Fibroblast of lung (primary cell): Measurements from ENCODE around the gene TRMT44. TPM values are rescaled to one million over a fixed set of nuclear protein-coding genes. Genes with fewer than 3 reads are reported as not detected.
"Not testable (repeated sequence)": the region's sequence is repeated elsewhere in the genome, so short reads cannot be mapped to it uniquely, and the experiment has no call there.

Experiments used
- DNase-seq, 2 donors: peaks; one replicate each; pipeline versions ENCODE4 v3.0.0 to v3.0.0-alpha.2; 2010; ENCODE audit warnings: low read depth in 2 of 2
- H2AFZ ChIP-seq: 2 replicates; pipeline ENCODE4 v1.5.1; 2012; ENCODE audit warnings: low read length, control low read depth, inconsistent platforms
- H3K27ac ChIP-seq: 2 replicates; pipeline ENCODE4 v1.5.1; 2011; ENCODE audit warnings: low read length, control low read depth; ENCODE audit not compliant: insufficient read depth
- H3K27me3 ChIP-seq: 2 replicates; pipeline ENCODE4 v1.5.1; 2011; ENCODE audit warnings: mild to moderate bottlenecking, low read length; ENCODE audit not compliant: control insufficient read depth, insufficient read depth
- H3K36me3 ChIP-seq: 2 replicates; pipeline ENCODE4 v1.5.1; 2011; ENCODE audit warnings: low read length; ENCODE audit not compliant: control insufficient read depth, insufficient read depth
- H3K4me1 ChIP-seq: 2 replicates; pipeline ENCODE4 v1.5.1; 2011; ENCODE audit warnings: low read length; ENCODE audit not compliant: control insufficient read depth, insufficient read depth; ENCODE audit errors: extremely low read depth
- H3K4me2 ChIP-seq: 2 replicates; pipeline ENCODE4 v1.5.1; 2011; ENCODE audit warnings: low read length, control low read depth; ENCODE audit not compliant: insufficient read depth; ENCODE audit errors: extremely low read depth
- H3K4me3 ChIP-seq, 4 experiments: fragments of 200-600 bp in 1 of 4; sonication (generic) in 1 of 4; replicated peaks in 1 of 4; 2 replicates each; pipeline ENCODE4 v1.5.1; 2011 to 2016; ENCODE audit warnings: low read length in 4 of 4, low read depth in 3 of 4, mild to moderate bottlenecking in 3 of 4, control low read depth in 2 of 4, inconsistent platforms in 1 of 4, mixed read lengths in 1 of 4; ENCODE audit not compliant: insufficient read depth in 1 of 4; ENCODE audit errors: control extremely low read depth in 1 of 4
- H3K79me2 ChIP-seq: 2 replicates; pipeline ENCODE4 v1.5.1; 2012; ENCODE audit warnings: mild to moderate bottlenecking, low read length, inconsistent platforms; ENCODE audit not compliant: control insufficient read depth, insufficient read depth
- H3K9ac ChIP-seq: 2 replicates; pipeline ENCODE4 v1.5.1; 2011; ENCODE audit warnings: mild to moderate bottlenecking, low read length, control low read depth; ENCODE audit not compliant: insufficient read depth
- H3K9me3 ChIP-seq: 2 replicates; pipeline ENCODE4 v1.5.1; 2012; ENCODE audit warnings: low read depth, low read length; ENCODE audit not compliant: control insufficient read depth, insufficient read depth
- H4K20me1 ChIP-seq: 2 replicates; pipeline ENCODE4 v1.5.1; 2011; ENCODE audit warnings: low read length; ENCODE audit not compliant: control insufficient read depth, insufficient read depth; ENCODE audit errors: extremely low read depth
- CTCF ChIP-seq, 2 donors: IDR thresholded peaks in 1 of 2; conservative IDR thresholded peaks in 1 of 2; 1 replicate in 1 of 2; 2 replicates in 1 of 2; pipeline ENCODE4 v1.5.1; 2011 to 2012; ENCODE audit warnings: low read length in 2 of 2, control low read depth in 1 of 2, inconsistent platforms in 1 of 2, low read depth in 1 of 2, mild to moderate bottlenecking in 1 of 2
- EZH2 ChIP-seq: IDR thresholded peaks from 2 replicates; pipeline ENCODE4 v1.5.1; 2012; ENCODE audit warnings: low read length, control low read depth, mild to moderate bottlenecking; ENCODE audit errors: missing control alignments
- polyA plus RNA-seq, 2 donors: library from polyadenylated mRNA; depleted of rRNA in 1 of 2; stranded (reverse) in 1 of 2; unstranded in 1 of 2; fragments of >200 nt; gene quantifications; 2 replicates each; pipeline ENCODE4 v1.2.1, GENCODE V29; 2011 to 2012; ENCODE audit warnings: missing spikeins in 1 of 2
- total RNA-seq: library from RNA; depleted of rRNA; stranded (reverse); fragments of >200 nt; gene quantifications from 2 replicates; pipeline ENCODE4 v1.2.1, GENCODE V29; 2014

TRMT44 gene
- total and polyA plus RNA-seq, 2 donors (not counting 1 experiment from before 2014, with no cell fraction given): 6.5 to 14.0 TPM

GRCh38 chr4:8414377-8414776, 26.2 kb upstream of the TRMT44 start:
- Histone ChIP-seq H3K9ac (no peak overlapping the region), H3K4me2 (no peak overlapping the region), H3K4me3 (no peak overlapping the region), H2AFZ (no peak overlapping the region), H3K36me3 (peaks cover 8% of the 10 kb centered on the region), H3K4me1 (no peaks in the 10 kb centered on the region), H3K27ac (no peak overlapping the region), H3K79me2 (no peaks in the 10 kb centered on the region), H3K27me3 (no peaks in the 10 kb centered on the region), H4K20me1 (no peaks in the 10 kb centered on the region), H3K9me3 (no peaks in the 10 kb centered on the region)
- no peak for DNase-seq
- no peak for TF ChIP-seq EZH2
- no peak for TF ChIP-seq CTCF (conservative IDR thresholded peaks at IDR 0.05 in 1 of 2, IDR thresholded peaks at IDR 0.05 in 1 of 2; ENCODE audit: low read depth in 1 of 2, low read length in 2 of 2)

DNA sequence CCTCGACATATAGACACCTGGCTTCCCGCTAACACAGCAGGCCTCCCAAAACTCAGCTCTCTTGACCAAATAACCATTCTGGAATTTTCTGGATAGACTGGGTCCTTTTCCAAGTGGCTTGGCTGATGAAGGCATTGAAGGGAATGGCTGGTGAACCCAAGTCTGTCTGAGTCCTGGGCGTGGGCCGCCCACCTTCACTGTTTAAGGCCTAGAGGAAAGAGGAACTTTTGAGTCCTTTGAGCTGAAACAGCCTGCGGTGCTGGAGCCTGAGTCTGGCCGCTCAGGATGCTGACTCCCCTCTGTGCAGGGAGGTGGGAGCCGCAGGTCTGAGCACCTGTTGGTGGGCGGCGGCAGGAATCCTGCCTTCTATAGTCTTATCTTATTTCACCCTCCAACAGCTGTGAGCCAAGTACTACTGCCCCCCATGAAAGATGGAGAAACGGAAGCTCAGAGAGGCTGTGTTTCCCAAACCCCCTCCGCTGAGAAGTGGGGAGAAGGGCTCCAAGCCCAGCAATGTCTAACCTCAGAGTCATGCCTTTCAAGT, 23.4 kb upstream of the TRMT44 start:
- Histone ChIP-seq H4K20me1 (no peaks in the 10 kb centered on the region), H3K36me3 (peaks cover 4% of the 10 kb centered on the region), H3K27me3 (no peaks in the 10 kb centered on the region), H2AFZ (no peak overlapping the region), H3K4me3 (no peak overlapping the region), H3K4me1 (peaks cover 3% of the 10 kb centered on the region), H3K79me2 (no peaks in the 10 kb centered on the region), H3K27ac (no peak overlapping the region), H3K4me2 (no peak overlapping the region), H3K9ac (no peak overlapping the region), H3K9me3 (no peaks in the 10 kb centered on the region)
- no peak for DNase-seq
- TF ChIP-seq CTCF (conservative IDR thresholded peaks at IDR 0.05 in 1 of 2, IDR thresholded peaks at IDR 0.05 in 1 of 2; ENCODE audit: low read depth in 1 of 2, low read length in 2 of 2): no peak
- TF ChIP-seq EZH2: no peak

DNA sequence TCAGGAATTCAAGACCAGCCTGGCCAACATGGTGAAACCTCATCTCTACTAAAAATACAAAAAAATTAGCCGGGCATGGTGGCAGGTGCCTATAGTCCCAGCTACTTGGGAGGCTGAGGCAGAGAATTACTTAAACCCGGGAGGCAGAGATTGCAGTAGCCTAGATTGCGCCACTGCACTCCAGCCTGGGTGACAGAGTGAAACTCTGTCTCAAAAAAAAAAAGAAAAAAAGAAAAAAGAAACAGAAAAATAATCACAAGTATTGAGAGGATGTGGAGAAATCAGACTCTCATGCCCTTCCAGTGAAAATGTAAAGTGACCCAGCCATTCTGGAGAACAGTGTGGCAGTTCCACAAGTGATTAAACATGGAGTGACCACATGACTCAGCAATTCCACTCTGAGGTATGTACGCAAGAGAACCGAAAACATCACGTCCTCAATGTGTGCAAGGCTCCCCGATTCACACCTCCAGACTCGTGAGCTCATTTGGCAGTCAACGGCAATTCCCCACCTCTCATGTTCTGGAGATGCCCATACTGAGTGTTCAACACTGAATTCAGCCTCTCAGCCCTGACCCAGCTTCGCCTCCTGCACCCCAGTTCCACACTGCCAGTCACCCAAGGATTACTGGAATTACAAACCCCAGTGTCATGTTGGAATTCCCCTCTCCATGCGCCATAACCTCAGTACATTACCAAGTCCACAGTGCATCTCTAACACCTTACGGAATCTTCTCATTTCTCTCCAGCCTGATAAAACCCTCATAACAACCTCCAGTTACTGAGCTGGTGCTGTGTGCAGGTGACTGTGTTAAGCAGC, 21.1 kb upstream of the TRMT44 start:
- Histone ChIP-seq H3K27ac (no peak overlapping the region), H2AFZ (no peak overlapping the region), H4K20me1 (no peaks in the 10 kb centered on the region), H3K9me3 (no peaks in the 10 kb centered on the region), H3K9ac (no peak overlapping the region), H3K79me2 (no peaks in the 10 kb centered on the region), H3K36me3 (peaks cover 4% of the 10 kb centered on the region), H3K4me2 (no peak overlapping the region), H3K4me3 (no peak overlapping the region), H3K4me1 (peaks cover 3% of the 10 kb centered on the region), H3K27me3 (no peaks in the 10 kb centered on the region)
- TF ChIP-seq EZH2 (no peak), CTCF (conservative IDR thresholded peaks at IDR 0.05 in 1 of 2, IDR thresholded peaks at IDR 0.05 in 1 of 2; ENCODE audit: low read depth in 1 of 2, low read length in 2 of 2) (no peak)
- peak; percentile 38 to 65 for DNase-seq

- not testable (repeated sequence) for H3K27me3 ChIP-seq, H2AFZ ChIP-seq, H3K9ac ChIP-seq, H3K36me3 ChIP-seq, H3K27ac ChIP-seq, DNase-seq, H3K4me2 ChIP-seq, H4K20me1 ChIP-seq, H3K79me2 ChIP-seq, H3K4me3 ChIP-seq, H3K9me3 ChIP-seq, H3K4me1 ChIP-seq
Measured at GRCh38 chr4:8420151-8420550, 20.4 kb upstream of the TRMT44 start.
